ENCODE results near the gene WDTC1.

DNA sequence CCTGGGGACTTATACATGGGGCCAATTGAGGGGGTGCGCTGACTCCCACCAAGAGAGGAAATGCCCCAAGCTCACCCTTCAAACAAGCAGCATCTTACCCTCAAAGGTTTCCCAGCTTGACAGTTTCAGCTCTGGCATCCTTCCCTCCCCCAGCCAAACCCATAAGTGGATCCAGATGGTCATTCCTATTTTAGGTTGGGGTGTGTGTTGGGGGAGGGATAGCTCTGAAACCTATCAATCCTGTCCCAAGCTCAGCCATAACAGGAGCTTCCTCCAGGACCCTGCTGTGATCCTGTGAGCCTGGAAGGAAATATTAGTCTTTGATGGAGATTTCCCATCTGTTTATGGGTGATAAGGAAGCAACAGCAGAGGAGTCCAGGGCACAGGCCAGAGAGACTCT lies 84.2 kb downstream of the WDTC1 start:
- TF ChIP-seq POLR2AphosphoS5 (IDR thresholded peaks at IDR 0.05; ENCODE audit: low read depth) (no peak), CREB1 (CRISPR knock-in tag; IDR thresholded peaks at IDR 0.05; ENCODE audit: low read depth) (no peak), EZH2 (IDR thresholded peaks at IDR 0.05; ENCODE audit: low read depth, unreplicated experiment) (no peak), REST (IDR thresholded peaks at IDR 0.05; ENCODE audit: unreplicated experiment) (no peak), EZH2phosphoT487 (IDR thresholded peaks at IDR 0.05; ENCODE audit: unreplicated experiment) (no peak), STAT1 (IDR thresholded peaks at IDR 0.05; ENCODE audit: unreplicated experiment) (no peak), JUNB (IDR thresholded peaks at IDR 0.05; ENCODE audit: unreplicated experiment) (no peak), ZNF331 (CRISPR knock-in tag; IDR thresholded peaks at IDR 0.05; ENCODE audit: low read depth) (no peak), NANOG (IDR thresholded peaks at IDR 0.05; ENCODE audit: borderline replicate concordance) (no peak), ZNF462 (CRISPR knock-in tag; IDR thresholded peaks at IDR 0.05) (no peak)
- TF ChIP-seq, protein P1, sequence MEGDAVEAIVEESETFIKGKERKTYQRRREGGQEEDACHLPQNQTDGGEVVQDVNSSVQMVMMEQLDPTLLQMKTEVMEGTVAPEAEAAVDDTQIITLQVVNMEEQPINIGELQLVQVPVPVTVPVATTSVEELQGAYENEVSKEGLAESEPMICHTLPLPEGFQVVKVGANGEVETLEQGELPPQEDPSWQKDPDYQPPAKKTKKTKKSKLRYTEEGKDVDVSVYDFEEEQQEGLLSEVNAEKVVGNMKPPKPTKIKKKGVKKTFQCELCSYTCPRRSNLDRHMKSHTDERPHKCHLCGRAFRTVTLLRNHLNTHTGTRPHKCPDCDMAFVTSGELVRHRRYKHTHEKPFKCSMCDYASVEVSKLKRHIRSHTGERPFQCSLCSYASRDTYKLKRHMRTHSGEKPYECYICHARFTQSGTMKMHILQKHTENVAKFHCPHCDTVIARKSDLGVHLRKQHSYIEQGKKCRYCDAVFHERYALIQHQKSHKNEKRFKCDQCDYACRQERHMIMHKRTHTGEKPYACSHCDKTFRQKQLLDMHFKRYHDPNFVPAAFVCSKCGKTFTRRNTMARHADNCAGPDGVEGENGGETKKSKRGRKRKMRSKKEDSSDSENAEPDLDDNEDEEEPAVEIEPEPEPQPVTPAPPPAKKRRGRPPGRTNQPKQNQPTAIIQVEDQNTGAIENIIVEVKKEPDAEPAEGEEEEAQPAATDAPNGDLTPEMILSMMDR (conservative IDR thresholded peaks at IDR 0.05; ENCODE audit: low read depth in 2 of 2) = no peak
- TF ChIP-seq, protein P2, sequence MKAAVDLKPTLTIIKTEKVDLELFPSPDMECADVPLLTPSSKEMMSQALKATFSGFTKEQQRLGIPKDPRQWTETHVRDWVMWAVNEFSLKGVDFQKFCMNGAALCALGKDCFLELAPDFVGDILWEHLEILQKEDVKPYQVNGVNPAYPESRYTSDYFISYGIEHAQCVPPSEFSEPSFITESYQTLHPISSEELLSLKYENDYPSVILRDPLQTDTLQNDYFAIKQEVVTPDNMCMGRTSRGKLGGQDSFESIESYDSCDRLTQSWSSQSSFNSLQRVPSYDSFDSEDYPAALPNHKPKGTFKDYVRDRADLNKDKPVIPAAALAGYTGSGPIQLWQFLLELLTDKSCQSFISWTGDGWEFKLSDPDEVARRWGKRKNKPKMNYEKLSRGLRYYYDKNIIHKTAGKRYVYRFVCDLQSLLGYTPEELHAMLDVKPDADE (IDR thresholded peaks at IDR 0.05) = no peak

All from GM23338 (cell line).